ENCODE data around the gene CDH23. TPM values are rescaled to one million over a fixed set of nuclear protein-coding genes. Genes with fewer than 3 reads are reported as not detected.

The CDH23 gene
- total and polyA plus RNA-seq, 9 of the 15 experiments (the other 6 are each of a cell fraction or from before 2014, with no cell fraction given) = 0.18 to 1.2 (median 0.47) TPM

- TF ChIP-seq MGA (IDR thresholded peaks at IDR 0.05) (no peak), TBL1XR1 (IDR thresholded peaks at IDR 0.05; ENCODE audit: low read length in 2 of 2) (no peak), CBX3 (IDR thresholded peaks at IDR 0.05; ENCODE audit: borderline replicate concordance in 1 of 2, low read length in 2 of 2) (no peak), ZNF24 (IDR thresholded peaks at IDR 0.05) (no peak), THRA (IDR thresholded peaks at IDR 0.05) (no peak), RB1 (IDR thresholded peaks at IDR 0.05; ENCODE audit: low read depth) (no peak), ELK1 (CRISPR knock-in tag; IDR thresholded peaks at IDR 0.05) (no peak), HOMEZ (CRISPR knock-in tag; IDR thresholded peaks at IDR 0.05) (no peak), TEAD2 (tag; IDR thresholded peaks at IDR 0.05) (no peak), MCM3 (IDR thresholded peaks at IDR 0.05) (no peak), HLTF (IDR thresholded peaks at IDR 0.05) (no peak), IFI16 (CRISPR knock-in tag; IDR thresholded peaks at IDR 0.05) (no peak)
Measured at GRCh38 chr10:71704816-71705215, 308.1 kb downstream of the CDH23 start (continued).
